Stimulated activated CD8-positive, alpha-beta memory T cell treated with anti-CD3 and anti-CD28 coated beads, Interleukin-15, amount 100 ng/mL, for 24 hours (primary cell): Measurements from ENCODE around the gene SELENON.

Experiments
- DNase-seq: peaks from one replicate; pipeline ENCODE4 v3.0.0-alpha.2; 2020; ENCODE audit warnings: low read depth

Gene SELENON

DNA sequence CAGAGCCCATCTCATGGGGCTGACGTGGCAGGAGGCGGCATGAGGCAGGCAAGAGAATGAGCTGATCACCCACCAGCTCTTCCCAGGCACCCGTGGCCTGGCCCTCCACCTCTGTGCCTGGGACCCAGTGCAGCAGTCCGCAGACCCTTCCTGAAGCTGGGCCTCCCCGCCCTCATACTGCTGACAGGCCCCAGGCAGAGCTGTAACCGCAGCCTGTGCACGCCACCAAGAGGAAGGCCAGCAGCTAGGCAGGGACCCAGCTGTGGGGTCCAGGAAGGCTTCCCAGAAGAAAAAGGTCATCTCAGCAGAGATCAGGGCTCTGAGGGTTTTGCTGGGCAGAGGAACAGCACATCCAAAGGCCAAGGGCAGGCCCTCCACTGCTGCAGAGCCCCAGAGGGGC is 9.9 kb downstream of the SELENON start:
- no peak for DNase-seq

DNA sequence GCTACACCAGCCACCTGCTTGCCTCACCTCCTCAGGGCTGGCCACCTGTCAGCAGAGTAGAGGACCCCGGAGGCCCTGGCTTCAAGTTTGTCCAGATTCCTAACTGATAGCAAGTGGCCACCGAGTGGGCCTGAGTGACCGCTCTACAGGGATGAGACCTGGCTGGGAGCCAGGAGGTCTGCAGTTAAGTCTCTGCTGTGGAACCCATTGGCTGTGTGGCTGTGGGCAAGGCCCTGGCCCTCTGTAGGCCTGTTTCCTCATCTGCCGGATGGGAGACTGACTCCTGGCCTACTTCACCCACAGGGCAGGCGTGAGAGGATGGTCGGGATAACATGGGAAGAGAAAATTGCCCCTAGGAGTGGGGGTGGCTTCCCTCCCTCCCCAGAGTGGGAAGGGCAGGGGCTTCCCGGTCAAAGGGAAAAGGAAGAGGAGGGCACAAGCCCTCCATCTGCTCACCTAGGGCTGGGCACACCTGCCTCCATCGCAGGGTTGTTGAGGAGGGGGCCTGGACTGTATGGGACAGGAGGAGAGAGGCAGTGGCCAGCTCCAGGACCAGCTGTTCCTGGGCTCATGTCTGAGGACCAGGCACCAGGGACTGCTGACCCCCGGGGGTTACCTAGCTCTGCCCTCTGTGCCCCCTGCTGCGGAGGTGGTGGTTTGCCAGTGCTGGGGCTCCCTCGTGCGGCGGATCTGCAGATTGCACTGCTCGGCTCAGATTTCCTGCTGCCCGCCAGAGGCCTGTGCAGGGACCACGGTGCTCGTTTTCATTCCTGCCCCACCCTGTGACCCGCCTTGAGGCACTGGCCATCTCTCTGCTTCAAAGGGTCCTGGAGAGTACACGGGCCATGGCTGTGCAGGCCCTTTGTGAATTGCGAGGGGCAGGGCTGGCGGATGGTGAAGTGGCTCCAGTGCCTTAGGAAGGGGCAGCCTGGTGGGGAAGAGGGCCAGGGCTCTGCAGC is 10.6 kb downstream of the SELENON start:
- DNase-seq: peak; percentile 82

- no peak for DNase-seq
Measured at GRCh38 chr1:25811384-25812082, 11.5 kb downstream of the SELENON start.

GRCh38 chr1:25813071-25813733 is 13.2 kb downstream of the SELENON start:
- no peak for DNase-seq

GRCh38 chr1:25813734-25814471 is 13.9 kb downstream of the SELENON start:
- no peak for DNase-seq

DNA sequence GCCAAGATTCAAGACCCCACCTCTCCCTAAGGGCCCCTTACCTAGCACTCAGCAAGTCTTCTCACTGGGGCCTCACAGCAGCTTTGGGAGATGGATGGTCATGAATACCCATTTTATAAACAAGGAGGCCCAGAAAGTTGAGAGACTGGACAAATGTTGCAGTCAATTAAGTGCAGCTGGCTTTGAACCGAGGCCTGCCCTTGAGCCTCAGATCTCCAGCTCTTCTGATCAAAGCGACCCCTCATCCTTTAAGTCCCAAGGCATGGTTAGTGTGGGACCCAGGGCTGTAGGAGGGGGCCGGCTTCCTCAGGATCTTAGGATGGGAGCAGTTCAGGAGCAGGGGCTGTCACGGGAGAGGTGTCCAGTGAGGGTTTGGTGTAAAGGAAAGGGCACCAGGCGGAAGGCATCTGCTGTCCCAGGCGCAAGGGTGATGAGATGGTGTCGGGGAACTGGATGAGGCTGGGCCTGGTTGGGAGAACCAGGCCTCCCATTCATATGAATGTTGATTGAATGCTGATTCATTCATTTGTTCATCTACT is 14.6 kb downstream of the SELENON start:
- no peak for DNase-seq

GRCh38 chr1:25815208-25816111 is 15.5 kb downstream of the SELENON start:
- DNase-seq: no peak

DNA sequence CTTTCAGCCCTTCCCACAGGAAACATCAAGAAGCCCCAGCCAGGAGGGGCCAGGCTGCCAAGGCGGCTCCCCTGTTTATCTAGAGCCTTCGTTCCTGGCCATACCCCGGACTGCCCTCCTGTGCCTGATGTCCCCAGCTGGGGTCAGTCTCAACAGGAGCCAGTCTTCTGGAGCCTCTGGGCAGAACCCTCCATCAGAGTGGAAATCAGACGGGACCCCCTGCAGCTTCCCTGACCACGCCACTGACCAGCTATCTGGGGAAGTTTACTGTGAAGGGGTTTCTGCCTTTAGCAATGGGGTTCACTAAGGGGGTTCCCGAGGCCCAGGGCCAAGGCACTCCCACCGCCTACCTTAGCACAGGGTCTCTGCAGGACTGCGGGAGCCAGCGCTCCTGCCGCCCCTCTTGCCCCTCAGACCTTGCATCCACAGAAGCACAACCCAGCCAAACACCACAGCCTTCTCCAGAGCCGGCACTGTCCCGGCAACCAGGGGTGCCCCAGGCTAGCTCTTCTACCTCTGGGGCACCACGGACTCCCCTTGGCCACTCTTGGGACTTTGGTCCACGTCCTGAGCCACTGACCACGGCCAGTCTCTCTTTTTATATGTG is 16.2 kb downstream of the SELENON start:
- no peak for DNase-seq

DNA sequence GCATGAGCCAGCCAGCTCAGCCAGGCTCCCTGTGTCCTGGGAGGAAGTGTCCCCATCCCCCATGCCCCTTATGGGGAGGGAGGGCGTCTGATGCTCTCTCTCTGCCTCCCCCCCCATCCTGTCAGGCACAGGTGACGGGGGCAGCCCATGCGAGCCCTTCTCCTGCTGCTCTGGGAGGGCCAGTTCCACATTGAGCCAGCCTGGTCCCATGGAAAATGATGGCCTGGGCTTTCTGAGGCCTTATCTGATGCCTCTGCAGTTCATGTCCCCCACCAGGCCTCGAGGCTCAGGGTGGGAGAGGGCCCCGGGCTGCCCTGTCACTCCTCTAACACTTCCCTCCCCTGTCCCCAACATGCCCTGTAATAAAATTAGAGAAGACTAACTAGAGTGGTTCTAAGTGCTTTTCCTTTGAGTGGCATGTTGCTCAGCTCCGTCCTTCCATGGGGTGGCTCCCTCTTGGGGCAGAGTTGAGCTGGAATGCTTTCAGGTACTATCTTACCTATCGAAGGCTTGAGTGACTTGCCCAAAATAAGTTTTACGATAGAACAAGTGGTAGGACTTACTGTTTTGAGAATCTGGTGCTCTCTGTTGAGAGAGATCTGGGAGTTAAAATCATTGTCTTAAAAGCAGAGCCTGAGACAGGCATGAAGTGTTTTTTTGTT is 18.0 kb downstream of the SELENON start:
- DNase-seq: no peak

GRCh38 chr1:25818569-25818968 is 18.6 kb downstream of the SELENON start:
- no peak for DNase-seq

DNA sequence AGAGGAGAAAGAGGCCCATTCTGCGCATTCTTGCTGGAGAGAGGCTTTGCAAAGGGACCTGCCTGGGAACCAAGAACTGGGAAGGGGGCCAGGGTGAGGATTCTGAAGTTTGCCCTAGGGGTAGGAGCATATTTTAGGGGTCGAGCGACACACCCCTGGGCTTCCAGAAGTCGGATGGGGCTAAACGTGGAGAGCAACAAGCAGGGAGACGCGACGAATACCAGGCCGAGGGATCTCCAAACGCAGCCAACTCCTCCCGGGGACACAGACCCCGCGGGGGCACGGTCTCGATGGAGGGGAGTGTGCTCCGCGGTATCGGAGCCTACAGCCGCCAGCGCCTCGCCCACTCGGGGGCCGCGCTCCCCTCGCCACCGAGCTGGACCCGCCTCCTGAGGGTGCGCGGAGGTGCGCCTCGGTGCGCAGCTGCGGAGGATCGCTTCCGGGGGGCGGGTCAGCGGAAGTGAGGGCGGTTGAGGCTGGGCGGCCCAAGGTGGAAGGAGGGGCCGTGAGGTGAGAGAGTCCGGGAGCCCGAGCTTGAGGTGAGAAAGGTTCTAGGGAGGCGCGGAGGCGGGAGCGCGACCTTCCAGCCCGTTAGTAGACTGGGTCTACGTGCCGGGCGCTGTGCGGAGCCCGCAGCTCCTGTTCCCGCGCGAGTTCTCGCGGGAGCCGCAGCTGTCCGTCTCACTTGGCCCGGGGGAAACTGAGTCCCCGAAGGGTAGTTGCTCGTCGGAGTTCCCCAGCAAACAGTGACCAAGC is 19.7 kb downstream of the SELENON start, which contains the start of gene MTFR1L:
MTFR1L (plus strand) TSS at position 464 of the 756 bp plus-strand sequence. CDS start 3,151 bp downstream, outside the sequence.
- peak; percentile 76 for DNase-seq

DNA sequence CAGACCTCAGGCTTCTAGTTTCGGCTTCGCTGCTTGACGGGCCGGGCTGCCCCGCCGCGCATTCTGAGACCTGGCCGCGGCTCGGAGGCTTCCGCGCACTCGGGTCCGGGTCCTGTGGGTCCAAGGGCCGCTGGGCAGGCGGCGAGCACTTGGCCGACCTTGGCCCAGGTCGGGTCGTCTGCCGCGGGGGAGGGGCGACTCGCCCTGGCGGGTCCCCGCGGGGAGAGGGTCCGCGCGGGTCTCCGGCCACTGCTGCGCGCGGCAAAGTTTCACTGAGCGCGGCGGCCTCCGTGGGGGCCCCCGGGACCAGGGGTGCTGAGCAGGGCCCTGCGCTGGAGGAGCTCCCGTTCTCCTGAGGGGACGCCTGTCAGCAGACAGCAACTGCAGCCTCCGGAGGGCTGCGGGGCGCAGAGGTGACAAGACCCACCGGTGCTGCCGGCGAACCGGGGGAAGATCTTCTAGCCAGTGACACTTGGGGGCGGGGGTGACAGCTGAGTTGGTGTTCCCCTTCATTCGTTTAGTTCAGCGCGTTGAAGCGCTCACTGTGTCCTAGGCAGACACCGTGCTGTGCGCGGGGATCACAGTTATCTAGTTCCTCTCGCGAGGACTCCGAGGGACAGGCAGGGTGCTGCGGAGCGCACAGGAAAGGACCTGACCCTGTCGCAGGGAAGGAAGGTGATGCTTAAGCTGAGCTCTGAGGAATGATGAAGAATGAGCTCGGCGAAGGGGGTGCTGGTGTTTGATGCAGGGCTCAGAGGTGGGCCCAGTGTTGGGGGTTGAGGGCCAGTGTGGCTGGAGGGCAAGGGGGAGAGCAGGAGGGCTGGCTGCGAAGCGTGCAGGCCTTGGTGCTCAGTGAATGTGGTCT is 20.5 kb downstream of the SELENON start:
- no peak for DNase-seq

DNA sequence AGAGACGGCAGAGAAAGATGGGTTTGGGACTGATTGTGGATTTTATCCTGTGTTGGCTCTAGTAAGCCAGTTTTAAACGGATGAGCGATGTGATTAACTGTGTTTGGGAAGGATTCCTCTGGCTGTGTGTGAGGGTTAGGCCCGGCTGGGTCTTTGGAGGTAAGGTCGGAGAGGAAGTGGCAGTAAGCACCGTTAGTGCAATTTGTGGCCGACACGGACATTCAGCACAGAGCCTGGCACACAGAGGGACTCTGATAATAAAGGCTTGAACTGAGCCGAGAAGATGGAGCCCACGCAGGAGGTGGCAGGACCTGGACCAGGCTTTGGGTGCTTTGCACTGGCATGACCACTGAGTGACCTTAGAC is 21.1 kb downstream of the SELENON start:
- DNase-seq: no peak

DNA sequence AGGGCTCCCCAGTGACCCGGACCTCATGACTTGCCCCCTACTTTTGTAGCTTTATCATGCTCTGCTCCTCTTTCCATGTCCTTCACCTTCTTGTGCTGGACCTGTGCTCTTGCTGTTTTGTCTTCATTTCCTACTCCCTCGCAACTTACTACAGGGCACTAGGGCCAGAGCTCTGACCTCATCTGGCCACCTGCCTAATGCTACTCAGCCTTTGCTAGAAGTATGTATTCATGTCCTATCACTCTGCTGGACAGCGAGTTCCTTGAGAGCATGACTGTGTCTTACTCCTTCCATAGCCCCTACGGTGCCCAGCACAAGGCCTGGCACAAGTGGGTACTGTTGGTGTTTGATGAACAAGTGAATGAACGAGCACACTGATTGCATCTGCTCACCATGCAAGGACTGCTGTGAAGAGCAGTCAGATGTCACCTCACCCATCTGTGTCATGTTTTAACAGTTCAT is 21.7 kb downstream of the SELENON start:
- DNase-seq: no peak

DNA sequence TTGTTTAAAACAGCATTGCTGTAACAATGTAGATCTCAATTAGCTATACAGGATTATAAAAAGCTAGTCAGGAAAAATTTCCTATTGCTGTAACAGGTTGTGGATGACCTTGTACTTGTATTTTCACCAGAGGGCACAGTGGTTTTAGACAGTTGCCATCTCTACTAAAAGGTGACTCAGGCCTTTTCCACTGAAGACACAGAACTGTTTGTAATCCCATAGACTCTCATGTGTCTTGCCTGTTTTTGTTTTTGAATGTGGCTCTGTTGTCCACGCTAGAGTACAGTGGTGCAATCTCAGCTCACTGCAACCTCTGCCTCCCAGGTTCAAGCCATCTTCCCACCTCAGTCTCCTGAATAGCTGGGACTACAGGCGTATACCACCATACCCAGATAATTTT is 25.6 kb downstream of the SELENON start:
- no peak for DNase-seq

DNA sequence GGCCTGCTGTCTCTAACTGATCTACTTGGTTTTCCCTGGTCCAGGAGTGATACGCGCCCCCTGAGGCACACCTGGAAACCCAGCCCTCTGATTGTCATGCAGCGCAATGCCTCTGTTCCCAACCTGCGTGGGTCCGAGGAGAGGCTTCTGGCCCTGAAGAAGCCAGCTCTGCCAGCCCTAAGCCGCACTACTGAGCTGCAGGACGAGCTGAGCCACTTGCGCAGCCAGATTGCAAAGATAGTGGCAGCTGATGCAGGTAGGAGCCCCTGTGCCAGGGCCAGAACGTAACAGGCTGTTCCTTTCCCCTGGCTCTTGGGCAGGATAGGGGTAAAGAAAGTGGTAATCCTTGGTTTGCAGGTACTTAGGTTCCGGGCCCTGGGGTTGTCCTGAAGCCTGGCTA is 26.6 kb downstream of the SELENON start:
- no peak for DNase-seq

GRCh38 chr1:25828491-25828890 is 28.5 kb downstream of the SELENON start:
- DNase-seq: no peak

GRCh38 chr1:25829046-25829445 is 29.1 kb downstream of the SELENON start:
- no peak for DNase-seq
